Cerebellar nuclear complex (tissue), 1 donor: Measurements from ENCODE around the gene MARK3.

Source experiments
- DNase-seq, 2 experiments: peaks; one replicate each; lab custom pipeline; 2025; lab: John Stamatoyannopoulos, UW

MARK3 gene

GRCh38 chr14:103396463-103396862 is 11.2 kb downstream of the MARK3 start:
- no peak for DNase-seq

DNA sequence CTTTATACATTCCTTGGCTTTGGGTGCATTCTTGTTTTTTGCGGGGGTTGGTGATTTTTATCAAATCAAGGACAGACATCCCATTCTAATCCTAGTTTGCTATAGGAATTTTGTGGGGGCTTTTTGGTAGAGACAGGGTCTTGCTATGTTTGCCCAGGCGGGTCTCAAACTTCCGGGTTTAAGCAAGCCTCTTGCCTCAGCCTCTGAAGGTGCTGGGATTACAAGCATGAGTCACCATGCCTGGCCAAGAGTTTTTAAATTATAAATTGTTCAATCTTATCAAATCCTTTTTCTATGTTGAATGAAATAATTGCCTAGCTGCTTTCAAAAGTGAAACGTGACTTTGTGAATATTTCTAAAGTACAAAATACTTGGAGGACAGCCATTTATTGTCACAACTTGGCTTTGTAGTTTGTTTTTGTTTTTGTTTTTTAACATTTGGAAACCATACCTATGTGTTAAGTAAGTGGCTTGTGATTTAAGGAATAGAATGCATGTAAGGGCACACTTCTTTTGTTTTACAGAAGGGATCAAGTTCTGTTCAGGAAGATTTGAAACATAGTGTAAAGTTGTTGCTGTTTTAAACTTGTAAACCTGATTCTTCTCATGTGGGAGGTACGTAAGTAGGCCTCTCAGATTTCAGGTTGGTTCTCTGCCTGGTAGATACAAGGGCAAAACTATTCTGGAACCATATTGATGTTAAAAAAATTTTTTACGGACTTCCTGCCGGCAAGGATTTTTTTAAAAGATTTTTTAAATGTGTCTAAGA is 13.4 kb downstream of the MARK3 start:
- DNase-seq: no peak

DNA sequence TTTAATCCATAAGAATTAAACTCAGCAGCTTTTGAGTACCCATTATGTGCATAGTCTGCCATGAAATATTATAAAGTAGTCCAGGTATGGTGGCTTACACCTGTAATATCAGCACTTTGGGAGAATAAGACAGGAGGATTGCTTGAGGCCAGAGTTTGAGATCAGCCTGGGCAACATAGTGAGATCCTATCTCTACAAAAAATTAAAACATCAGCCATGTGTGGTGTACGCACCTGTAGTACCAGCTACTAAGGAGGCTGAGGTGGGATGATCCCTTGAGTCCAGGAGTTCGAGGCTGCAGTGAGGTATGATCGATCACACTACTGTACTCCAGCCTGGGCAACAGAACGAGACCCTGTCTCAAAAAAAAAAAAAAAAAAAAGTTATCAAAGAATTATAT is 15.3 kb downstream of the MARK3 start:
- DNase-seq: no peak

- DNase-seq: no peak
These were observed 16.3 kb downstream of the MARK3 start for GRCh38 chr14:103401223-103402214.

GRCh38 chr14:103402695-103403094 is 17.5 kb downstream of the MARK3 start:
- no peak for DNase-seq

DNA sequence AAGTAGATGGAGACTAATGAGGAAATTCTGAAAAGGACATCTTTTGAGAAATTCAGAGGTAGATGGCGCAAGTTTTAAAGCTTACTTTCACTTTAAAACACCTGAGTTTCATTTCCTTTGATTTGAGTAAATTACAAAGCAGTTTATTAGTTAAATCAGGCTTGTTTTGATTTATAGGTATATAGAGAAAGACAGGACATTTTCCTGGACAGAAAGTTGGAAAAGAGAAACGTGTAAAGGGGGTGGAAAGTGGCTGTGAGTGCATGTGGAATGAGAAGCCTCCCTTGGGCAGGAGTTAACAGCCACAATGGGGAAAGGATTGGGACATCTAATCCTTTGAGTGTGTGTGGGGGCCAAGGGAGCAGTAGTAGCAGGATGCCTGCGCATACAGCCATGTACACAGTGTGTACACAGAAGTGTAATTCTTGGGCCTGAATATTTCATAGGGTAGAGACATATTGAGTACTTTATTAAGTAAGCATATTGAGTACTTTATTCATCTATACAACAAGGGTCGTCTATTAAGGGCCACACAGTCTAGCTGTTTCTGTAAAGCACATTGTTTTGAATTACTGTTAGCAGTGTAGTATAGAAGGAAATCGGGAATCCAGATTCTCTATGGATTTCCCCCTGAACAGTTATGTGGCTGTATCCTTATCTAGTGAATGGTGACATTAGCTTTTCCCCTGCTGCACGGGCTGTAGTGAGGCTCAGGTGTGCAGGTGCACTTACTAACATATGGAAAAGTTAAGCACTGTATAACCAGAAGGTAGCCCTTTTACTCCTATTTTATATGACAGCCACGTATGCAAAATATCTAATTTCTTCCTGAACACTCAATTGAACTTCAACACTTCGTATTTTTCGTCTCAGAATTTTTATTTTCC is 19.1 kb downstream of the MARK3 start:
- no peak for DNase-seq

GRCh38 chr14:103404920-103405319 is 19.7 kb downstream of the MARK3 start:
- no peak for DNase-seq

GRCh38 chr14:103408491-103409155 is 23.4 kb downstream of the MARK3 start:
- DNase-seq: no peak

DNA sequence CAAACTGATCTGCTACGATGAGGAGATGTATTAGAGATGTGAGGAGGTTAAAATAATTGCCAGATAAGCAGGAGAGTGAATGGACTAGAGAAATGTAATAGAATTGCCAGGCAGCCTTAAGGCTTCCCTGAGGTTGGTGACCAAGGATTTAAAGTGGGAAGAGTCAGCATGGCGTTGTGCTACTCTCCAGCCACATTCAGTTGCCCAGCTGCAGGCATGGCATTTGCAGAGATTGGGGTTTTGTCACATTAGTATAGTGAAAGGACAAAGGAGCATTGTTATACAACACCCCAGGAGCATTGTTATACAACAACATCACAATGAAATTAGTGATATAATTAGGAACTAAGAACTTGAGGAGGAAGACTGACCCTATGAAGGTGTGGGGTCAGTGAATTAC is 31.7 kb downstream of the MARK3 start:
- DNase-seq: no peak

DNA sequence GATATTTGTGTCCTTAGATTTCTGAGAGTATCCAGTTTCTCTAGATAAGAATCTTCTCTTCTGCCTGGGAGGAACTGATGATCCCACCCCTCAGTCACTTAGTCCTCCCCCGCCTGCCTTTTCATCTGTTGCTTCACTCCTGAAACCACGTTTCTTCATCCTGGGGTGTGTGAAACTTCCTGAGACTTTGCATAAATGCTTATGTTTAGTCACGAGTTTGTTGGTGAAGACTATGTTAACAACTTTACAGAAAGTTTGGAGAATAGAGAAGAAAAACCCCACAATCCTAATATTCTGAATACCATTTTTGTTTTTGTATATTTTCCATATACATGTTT is 33.2 kb downstream of the MARK3 start:
- no peak for DNase-seq

DNA sequence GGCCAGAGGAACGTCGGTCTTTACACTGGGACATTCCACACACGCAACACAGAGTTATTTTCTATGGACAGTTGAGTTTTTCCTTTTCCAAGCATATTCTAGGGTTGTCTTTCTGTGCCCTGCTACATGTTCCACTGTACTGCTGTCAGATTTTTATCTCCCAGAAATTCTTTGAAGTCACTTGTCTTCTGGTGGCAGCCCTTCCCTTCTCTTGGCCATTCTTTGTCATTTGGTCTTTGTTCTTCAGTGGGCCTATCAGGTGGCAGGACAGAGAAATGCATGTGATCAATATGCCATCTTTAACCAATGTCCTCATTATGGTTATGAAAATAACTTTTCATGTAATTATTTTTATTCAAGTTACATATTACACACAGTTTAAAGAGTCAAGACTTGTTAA is 36.3 kb downstream of the MARK3 start:
- DNase-seq: no peak

- DNase-seq: no peak
These were observed 37.8 kb downstream of the MARK3 start for GRCh38 chr14:103423050-103423461.

- no peak for DNase-seq
These were observed 42.5 kb downstream of the MARK3 start for GRCh38 chr14:103427485-103428443.

DNA sequence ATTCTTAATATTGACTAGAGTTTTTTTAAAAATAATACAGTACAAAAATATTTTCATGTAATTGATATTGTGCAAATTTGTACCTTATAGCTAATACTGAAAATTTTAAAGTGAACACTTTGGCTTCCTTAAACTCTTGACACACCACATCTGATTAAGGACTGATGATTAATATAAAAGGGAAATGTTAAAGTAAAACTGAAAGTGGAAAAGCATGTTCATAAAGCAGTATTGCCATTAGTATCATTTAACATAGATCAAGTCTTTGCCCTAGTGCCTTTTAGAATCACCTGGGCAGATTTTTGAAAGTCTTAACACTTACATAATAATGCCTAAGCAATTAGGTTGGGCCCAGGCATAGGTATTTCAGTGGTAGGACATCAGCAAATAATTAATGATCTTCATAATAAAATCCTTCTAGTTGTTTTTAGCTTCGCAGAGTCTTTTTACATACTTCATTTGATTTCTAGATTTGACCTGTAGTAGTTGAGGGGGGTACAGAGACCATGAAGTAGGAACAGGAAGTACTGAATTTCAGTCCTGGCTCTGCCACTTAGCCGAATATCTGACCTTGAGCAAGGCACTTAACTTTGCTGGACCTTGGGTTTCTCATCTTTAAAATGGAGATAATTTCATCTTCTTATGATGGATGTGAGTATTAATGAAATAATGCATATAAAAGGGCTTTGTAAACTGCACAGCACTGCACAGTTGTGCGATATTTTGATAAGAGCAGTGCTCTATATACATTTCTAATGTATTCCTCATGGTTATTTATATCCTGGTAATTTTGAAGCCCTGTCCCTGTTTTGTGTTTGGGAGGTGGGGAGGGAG is 43.7 kb downstream of the MARK3 start:
- DNase-seq: no peak

GRCh38 chr14:103430358-103430757 is 45.1 kb downstream of the MARK3 start:
- DNase-seq: no peak

DNA sequence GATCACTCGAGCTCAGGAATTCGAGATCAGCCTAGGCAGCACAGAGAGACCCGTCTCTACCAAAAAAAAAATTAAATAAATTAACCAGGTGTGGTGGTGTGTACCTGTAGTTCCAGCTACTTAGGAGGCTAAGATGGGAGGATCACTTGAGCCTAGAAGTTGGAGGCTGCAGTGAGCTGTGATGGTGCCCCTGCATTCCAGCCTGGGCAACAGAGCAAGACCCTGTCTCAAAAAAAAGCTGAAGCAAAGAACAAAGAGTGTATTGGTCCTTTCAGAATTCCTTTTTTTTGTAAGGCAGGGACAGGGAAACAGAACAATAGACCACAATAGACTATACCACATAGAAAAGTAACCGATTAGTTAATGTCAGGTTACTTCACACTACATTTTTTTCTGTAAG is 47.4 kb downstream of the MARK3 start:
- DNase-seq: no peak

- no peak for DNase-seq
These were observed 48.8 kb downstream of the MARK3 start for GRCh38 chr14:103433916-103434563.

GRCh38 chr14:103434868-103435442 is 49.7 kb downstream of the MARK3 start:
- DNase-seq: no peak

DNA sequence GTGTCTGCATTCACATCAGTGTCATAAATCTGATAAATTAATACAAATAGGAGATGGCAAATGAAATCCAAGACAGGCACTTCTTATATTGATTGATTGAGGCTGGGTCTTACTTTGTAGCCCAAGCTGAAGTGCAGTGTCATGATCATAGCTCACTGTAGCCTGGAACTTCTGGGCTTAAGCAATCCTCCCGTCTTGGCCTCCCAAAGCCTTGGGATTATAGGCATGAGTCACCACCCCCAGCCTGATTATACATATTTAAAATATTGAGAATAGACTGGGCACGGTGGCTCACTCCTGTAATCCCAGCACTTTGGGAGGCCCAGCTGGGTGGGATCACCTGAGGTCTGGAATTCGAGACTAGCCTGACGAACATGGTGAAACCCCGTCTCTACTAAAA is 51.3 kb downstream of the MARK3 start:
- no peak for DNase-seq
